Measurements from ENCODE around the gene EXOC4.

GRCh38 chr7:133957845-133958244 lies 705.0 kb downstream of the EXOC4 start:
- TF ChIP-seq MED1 (CRISPR knock-in tag; IDR thresholded peaks at IDR 0.05) (no peak), TOE1 (CRISPR knock-in tag; IDR thresholded peaks at IDR 0.05) (no peak), RBFOX2 (IDR thresholded peaks at IDR 0.05; ENCODE audit: low read depth, low read length) (no peak), ZNF335 (CRISPR knock-in tag; IDR thresholded peaks at IDR 0.05) (no peak), RFX5 (IDR thresholded peaks at IDR 0.05; ENCODE audit: low read depth, low read length) (no peak), RNF219 (CRISPR knock-in tag; IDR thresholded peaks at IDR 0.05) (no peak), ZNF329 (CRISPR knock-in tag; IDR thresholded peaks at IDR 0.05; ENCODE audit: low read depth) (no peak), SP1 (IDR thresholded peaks at IDR 0.05) (no peak), SP1 (CRISPR knock-in tag; IDR thresholded peaks at IDR 0.05) (no peak), FOSL1 (CRISPR knock-in tag; IDR thresholded peaks at IDR 0.05; ENCODE audit: borderline replicate concordance) (no peak), POLR2A (IDR thresholded peaks at IDR 0.05; ENCODE audit: insufficient read depth in 1 of 2, low read depth in 2 of 2, low read length in 2 of 2) (no peak)
- TF ChIP-seq, protein P1, sequence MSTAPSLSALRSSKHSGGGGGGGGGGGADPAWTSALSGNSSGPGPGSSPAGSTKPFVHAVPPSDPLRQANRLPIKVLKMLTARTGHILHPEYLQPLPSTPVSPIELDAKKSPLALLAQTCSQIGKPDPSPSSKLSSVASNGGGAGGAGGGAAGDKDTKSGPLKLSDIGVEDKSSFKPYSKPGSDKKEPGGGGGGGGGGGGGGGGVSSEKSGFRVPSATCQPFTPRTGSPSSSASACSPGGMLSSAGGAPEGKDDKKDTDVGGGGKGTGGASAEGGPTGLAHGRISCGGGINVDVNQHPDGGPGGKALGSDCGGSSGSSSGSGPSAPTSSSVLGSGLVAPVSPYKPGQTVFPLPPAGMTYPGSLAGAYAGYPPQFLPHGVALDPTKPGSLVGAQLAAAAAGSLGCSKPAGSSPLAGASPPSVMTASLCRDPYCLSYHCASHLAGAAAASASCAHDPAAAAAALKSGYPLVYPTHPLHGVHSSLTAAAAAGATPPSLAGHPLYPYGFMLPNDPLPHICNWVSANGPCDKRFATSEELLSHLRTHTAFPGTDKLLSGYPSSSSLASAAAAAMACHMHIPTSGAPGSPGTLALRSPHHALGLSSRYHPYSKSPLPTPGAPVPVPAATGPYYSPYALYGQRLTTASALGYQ (CRISPR knock-in tag; IDR thresholded peaks at IDR 0.05): no peak

All from HepG2 (cell line).